Stimulated activated naive CD8-positive, alpha-beta T cell treated with anti-CD3 and anti-CD28 coated beads, Interleukin-15, Interleukin-2, amounts not matched to agents 100 ng/mL and 50 ng/mL, for 24 hours (primary cell): ENCODE measurements around the gene INKA2.
A peak's percentile ranks its signal among the peaks of the same experiment; 100 is the strongest.
"Not testable (repeated sequence)": the region's sequence is repeated elsewhere in the genome, so short reads cannot be mapped to it uniquely, and the experiment has no call there.

Experiments used
- H3K27ac Mint-ChIP-seq: one replicate; pipeline ENCODE4 v1.8.0; 2021; ENCODE audit warnings: mild to moderate bottlenecking, mixed read lengths
- H3K27me3 Mint-ChIP-seq: one replicate; pipeline ENCODE4 v1.8.0; 2021; ENCODE audit warnings: mixed read lengths
- H3K36me3 Mint-ChIP-seq: one replicate; pipeline ENCODE4 v1.8.0; 2021; ENCODE audit warnings: low read depth, mixed read lengths
- H3K4me1 Mint-ChIP-seq: one replicate; pipeline ENCODE4 v1.8.0; 2021; ENCODE audit warnings: low read depth, mixed read lengths
- H3K4me3 Mint-ChIP-seq: one replicate; pipeline ENCODE4 v1.8.0; 2021; ENCODE audit warnings: mild to moderate bottlenecking, mixed read lengths
- H3K9me3 Mint-ChIP-seq: one replicate; pipeline ENCODE4 v1.8.0; 2021; ENCODE audit warnings: mixed read lengths

INKA2 gene

DNA sequence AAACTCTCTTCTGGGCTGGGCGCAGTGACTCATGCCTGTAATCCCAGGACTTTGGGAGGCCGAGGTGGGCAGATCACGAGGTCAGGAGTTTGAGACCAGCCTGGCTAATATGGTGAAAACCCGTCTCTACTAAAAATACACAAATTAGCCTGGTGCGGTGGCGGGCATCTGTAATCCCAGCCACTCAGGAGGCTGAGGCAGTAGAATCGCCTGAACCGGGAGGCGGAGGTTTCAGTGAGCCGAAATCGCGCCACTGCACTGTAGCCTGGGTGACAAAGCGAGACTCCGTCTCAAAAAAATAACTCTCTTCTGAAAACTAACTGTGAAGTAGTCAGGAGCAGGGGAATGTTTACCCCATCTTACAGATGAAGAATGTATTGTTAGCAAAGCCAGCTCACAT lies 3.1 kb upstream of the INKA2 start:
- Mint-ChIP-seq H3K4me1 (peaks cover 18% of the 10 kb centered on the region), H3K27me3 (peaks cover 40% of the 10 kb centered on the region)
- H3K4me3 Mint-ChIP-seq, H3K27ac Mint-ChIP-seq, H3K9me3 Mint-ChIP-seq, H3K36me3 Mint-ChIP-seq: not testable (repeated sequence)

DNA sequence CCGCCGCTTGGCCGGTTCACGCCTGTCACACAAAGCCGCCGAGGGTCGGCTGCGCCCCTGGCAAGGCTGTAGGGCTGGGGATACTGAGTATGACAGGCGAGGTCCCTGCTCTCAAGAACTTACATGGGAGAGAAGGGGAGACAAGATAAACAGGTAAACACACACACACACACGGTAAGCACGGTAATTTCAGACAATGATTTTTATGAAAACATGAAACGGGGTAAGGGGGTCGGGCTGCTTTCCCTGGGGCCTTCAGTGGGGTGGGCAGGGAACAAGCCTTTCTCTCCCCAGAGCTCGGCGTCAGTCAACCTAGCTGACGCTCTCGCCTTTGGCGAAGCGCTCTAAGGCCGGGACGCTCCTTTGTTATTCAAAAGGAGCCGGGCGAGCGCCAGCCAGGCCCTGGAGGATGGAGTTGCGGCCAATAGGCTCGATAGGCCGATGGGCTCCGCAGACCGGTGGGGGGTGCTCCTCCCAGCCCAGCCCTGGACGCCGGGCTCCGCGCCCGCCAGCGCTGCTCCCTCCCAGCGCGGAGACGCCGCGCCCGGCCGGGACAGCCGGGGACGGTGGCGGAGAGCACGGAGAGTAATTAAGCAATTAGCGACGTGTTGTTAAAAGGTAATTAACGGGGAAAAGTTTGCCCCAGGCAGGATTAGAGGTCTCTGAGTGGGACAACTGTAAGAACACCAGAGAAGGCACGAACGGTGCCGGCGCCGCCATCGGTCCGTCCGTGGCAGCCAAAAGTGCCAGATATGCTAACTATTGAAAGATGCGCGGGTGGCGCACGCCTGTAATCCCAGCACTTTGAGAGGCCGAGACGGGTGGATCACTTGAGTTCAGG lies 950 bp upstream of the INKA2 start:
- no peak overlapping the region for H3K27ac Mint-ChIP-seq
- H3K4me3 Mint-ChIP-seq: peak overlapping the region; percentile 92
- H3K9me3 Mint-ChIP-seq: no peaks in the 10 kb centered on the region
- H3K36me3 Mint-ChIP-seq: no peaks in the 10 kb centered on the region
- peaks cover 18% of the 10 kb centered on the region for H3K4me1 Mint-ChIP-seq
- peaks cover 43% of the 10 kb centered on the region for H3K27me3 Mint-ChIP-seq

DNA sequence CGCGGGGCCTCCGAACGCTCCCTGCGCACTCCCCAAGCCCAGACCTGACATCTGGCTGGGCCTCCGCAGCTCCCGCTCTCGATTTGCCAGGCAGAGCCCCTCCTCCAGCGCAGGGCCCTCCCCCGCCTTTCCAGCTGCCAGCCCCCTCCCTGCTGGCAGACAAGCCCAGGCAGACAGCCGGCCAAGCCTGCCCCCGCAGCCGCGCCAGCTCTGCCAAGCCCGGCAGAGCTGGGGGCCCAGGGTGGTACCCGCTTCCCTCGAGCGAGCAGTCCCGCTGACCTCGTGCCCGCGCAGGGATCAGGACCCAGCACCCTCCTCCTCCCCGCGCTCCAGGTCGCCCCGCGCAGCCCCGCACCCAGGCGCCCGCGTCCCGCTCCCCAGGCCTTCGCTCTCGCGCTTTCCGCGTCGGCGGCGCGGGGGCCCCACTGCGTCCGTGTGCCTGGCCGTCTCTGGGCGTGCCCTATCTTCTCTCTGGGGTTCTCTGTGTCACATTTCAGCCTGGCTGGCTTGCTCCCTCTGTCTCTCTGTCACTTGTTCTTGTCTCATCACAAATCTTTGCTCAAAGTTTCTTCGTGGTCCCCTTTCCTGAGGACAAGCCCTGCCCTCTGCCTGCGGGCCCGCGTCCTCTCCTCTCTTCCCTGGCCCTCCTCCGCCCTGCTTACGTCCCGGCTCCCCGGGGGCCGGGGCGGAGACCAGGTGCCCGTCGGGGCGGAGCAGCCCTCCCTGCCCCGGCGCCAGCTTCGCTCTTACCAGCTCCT lies 580 bp downstream of the INKA2 start:
- H3K27ac Mint-ChIP-seq: peak overlapping the region; percentile 88
- peaks cover 18% of the 10 kb centered on the region for H3K4me1 Mint-ChIP-seq
- peaks cover 43% of the 10 kb centered on the region for H3K27me3 Mint-ChIP-seq
- peak overlapping the region; percentile 92 for H3K4me3 Mint-ChIP-seq
- H3K36me3 Mint-ChIP-seq: no peaks in the 10 kb centered on the region
- H3K9me3 Mint-ChIP-seq: no peaks in the 10 kb centered on the region

DNA sequence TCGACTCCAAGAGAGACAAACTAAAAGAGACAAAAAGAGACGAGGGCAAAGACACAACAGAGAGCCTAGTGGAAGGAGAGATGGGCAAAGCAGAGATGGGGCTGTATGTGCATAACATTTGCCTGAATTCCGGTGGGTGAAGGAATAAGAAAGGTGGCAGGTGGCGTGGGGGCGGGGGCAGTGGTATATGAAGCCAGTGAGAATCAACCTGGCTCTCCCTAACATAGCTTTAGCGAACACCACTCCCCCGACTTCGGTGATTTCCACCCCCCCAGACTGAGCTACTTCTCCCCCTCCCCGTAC lies 1.1 kb downstream of the INKA2 start:
- H3K36me3 Mint-ChIP-seq: no peaks in the 10 kb centered on the region
- peak overlapping the region; percentile 69 for H3K4me3 Mint-ChIP-seq
- H3K27ac Mint-ChIP-seq: no peak overlapping the region
- H3K4me1 Mint-ChIP-seq: peaks cover 18% of the 10 kb centered on the region
- H3K27me3 Mint-ChIP-seq: peaks cover 42% of the 10 kb centered on the region
- no peaks in the 10 kb centered on the region for H3K9me3 Mint-ChIP-seq

DNA sequence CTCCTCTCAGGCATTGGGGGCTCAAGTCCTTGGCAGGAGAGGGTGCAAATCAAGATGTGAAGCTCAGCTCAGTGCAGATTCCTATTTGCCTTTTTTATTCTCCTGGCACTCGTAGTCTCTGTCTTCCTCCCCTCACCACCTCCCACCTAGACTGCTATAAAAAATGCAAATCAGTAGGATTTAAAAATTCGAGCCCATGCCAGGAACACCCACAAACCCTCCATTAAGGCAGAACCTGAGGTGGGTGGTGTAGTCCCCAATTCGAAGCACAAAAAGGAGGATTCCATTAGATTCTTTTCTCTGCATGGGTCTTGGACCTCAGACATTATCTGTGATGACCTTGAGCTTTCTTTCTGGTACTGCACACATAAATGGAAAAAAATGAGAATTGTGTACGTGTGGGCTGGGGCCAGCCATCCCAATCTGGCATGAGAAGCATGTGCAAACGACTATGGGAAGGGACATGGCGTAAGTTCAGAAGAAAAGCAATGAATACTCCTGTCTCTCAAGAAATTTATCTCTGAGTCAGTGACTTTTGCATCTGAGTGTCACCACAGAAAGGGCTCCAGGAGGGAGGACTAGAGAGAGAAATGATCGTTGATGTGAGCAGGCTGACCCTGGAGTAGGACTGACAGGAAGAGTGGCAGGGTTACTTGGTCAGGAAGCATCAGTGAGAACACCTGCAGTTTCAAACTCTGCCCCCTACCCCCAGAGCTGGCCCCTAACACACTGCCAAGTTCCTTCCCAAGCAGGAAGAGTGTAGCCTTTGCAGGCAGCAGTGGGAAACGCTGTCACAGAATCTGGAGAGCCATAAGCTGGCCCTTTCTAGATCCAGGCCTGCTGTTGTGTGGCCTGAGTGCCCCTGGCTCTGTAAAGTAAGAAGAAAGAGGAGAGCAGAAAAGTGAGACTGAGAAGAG lies 1.7 kb downstream of the INKA2 start:
- Mint-ChIP-seq H3K4me3 (peak overlapping the region; percentile 69), H3K36me3 (no peaks in the 10 kb centered on the region), H3K9me3 (no peaks in the 10 kb centered on the region), H3K4me1 (peaks cover 18% of the 10 kb centered on the region), H3K27ac (no peak overlapping the region), H3K27me3 (peaks cover 36% of the 10 kb centered on the region)

DNA sequence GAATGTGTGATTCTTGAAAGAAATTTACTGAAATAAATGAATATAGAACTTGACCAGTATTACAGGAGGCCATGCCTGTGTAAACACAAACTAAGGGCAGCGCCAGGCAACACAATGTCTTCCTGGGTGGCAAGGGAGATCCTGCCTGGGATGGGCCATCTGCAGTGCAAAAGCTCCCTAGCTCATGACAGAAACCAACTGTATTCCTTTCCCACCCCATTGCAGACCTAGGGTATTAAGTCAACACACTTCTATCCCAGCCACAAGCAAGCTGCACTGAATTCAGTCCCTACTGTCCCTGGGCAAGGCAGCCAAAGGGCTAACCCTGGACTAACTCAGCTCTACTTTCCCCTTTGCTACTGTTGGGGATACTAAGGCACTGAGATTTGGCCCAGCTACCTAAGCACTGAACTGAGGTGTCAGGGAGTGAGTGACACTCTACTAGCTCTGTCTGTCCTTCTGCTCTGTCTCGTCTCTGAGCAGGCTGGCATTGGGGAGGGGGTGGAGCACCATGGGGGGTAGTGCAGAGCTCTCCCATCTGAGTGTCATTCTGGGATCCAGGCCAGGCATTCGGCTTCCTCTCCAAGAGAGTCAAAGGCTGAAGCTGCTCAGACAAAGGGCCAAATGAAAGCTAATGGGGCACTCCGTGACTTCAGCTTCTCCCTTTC lies 2.5 kb downstream of the INKA2 start:
- Mint-ChIP-seq H3K27me3 (peaks cover 31% of the 10 kb centered on the region), H3K27ac (no peak overlapping the region), H3K4me3 (no peak overlapping the region), H3K4me1 (peaks cover 18% of the 10 kb centered on the region), H3K9me3 (no peaks in the 10 kb centered on the region), H3K36me3 (no peaks in the 10 kb centered on the region)

DNA sequence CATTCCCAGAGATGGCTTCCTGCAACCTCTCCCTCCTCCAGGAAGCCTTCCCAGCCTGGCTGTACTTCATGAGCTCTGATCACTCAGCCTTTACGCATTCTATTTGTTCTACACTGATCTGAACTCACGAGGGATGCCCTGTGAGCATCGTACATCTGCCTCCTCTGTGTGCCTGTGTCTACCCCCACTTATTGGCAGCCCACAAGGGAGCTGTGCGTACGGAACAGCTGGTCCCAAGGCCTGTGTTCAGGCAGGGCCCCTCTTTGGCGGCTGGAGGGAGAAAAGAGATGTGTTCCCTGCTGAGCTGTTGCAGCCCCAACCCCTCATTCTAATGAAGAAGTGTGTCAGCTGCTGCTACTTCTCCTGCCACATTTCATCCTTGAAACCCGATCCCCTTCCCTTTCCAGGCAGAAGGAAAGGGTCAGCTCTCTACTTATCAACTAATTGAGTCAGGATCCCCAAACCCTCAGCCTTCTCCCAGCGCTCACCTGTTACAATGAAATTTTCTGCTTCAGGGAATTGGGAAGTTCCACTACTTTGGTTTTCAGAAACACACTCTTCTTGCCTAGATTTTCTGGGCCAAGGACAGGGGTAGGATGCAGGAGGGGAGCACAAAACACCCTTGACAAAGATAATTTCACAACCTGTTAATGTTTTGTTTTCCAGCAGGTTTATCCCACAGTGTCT lies 3.2 kb downstream of the INKA2 start:
- H3K27me3 Mint-ChIP-seq: peaks cover 24% of the 10 kb centered on the region
- H3K4me3 Mint-ChIP-seq: no peak overlapping the region
- H3K9me3 Mint-ChIP-seq: no peaks in the 10 kb centered on the region
- no peak overlapping the region for H3K27ac Mint-ChIP-seq
- H3K4me1 Mint-ChIP-seq: peaks cover 18% of the 10 kb centered on the region
- no peaks in the 10 kb centered on the region for H3K36me3 Mint-ChIP-seq

DNA sequence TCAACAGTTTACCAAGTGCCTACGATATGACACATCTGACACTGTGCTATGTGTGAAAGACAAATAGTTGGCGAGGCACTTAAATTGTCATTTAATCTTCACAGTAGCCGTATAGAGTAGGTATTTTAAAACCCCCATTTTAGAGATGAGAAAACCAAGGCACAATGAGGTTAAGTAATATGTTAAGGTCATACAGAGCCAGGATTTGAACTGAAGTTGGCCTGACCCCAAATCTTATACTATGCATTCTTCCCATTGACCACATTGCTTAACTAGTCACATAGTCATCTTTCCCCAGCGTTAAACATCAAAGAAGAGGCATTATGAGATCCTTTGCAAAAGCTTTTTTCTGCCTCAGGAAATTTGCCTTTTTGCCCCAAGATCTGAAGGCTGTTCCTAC lies 3.9 kb downstream of the INKA2 start:
- Mint-ChIP-seq H3K4me3 (no peak overlapping the region), H3K9me3 (no peaks in the 10 kb centered on the region), H3K27ac (no peak overlapping the region), H3K36me3 (no peaks in the 10 kb centered on the region), H3K4me1 (peaks cover 18% of the 10 kb centered on the region), H3K27me3 (peaks cover 17% of the 10 kb centered on the region)

DNA sequence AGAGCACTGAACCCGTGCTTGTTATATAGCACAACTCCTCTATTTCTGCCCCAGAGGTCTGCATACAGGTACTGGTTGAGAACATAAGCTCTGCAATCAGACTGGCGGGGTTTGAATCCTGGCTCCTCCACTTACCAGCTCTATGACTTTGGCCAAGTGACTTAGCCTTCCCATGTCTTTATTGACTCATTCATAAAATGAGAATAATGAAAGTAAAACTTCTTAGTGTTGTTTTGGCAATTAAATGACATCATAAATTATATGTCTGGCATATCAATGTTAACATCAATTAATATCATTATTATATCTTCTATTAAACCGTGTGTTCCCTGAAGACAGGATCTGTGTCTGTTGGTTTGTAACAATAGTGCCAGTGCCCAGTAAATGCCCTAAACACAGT lies 4.3 kb downstream of the INKA2 start:
- Mint-ChIP-seq H3K27me3 (peaks cover 15% of the 10 kb centered on the region), H3K9me3 (no peaks in the 10 kb centered on the region), H3K4me3 (no peak overlapping the region), H3K4me1 (peaks cover 16% of the 10 kb centered on the region), H3K27ac (no peak overlapping the region), H3K36me3 (no peaks in the 10 kb centered on the region)

DNA sequence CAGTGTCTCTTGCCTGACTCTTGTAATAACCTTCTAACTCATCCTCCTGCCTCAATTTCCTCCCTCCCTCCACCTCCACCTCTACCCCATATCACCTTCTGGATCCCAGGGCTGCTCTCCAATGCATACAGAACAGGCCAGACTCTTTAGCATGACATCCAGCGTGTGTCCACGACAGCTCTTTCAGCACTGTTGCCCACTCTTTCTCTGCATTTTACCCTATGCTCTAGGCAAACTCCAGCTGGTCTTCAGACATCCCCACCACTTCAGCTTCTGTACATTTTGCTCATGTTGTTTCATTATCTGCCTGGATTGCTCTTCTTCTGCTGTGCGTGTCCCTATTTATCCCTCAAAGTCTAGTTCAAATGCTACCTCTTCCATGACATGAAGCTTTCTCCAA lies 4.8 kb downstream of the INKA2 start:
- H3K4me1 Mint-ChIP-seq: peaks cover 13% of the 10 kb centered on the region
- H3K27me3 Mint-ChIP-seq: peaks cover 13% of the 10 kb centered on the region
- no peak overlapping the region for H3K27ac Mint-ChIP-seq
- no peak overlapping the region for H3K4me3 Mint-ChIP-seq
- H3K9me3 Mint-ChIP-seq: no peaks in the 10 kb centered on the region
- H3K36me3 Mint-ChIP-seq: no peaks in the 10 kb centered on the region

DNA sequence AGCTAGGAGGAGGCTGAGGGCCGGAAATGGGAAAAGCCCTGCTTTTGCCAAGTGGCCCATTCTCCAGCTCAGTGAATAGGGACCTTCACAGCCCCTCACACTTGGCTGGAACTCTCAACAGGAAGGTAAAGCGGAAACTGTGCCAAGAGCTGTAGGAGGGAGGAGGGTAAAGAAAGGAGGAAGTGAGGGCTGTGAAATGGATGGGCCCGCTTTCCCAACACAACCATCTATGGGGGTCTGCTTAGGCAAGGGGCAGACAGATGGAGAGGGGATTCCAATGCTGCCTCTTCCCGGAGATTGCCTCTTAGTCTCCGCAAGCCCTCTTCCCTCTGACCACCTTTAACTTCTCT lies 5.2 kb downstream of the INKA2 start:
- Mint-ChIP-seq H3K27ac (no peak overlapping the region), H3K9me3 (no peaks in the 10 kb centered on the region), H3K4me1 (peaks cover 13% of the 10 kb centered on the region), H3K36me3 (no peaks in the 10 kb centered on the region), H3K4me3 (no peak overlapping the region), H3K27me3 (peaks cover 13% of the 10 kb centered on the region)

DNA sequence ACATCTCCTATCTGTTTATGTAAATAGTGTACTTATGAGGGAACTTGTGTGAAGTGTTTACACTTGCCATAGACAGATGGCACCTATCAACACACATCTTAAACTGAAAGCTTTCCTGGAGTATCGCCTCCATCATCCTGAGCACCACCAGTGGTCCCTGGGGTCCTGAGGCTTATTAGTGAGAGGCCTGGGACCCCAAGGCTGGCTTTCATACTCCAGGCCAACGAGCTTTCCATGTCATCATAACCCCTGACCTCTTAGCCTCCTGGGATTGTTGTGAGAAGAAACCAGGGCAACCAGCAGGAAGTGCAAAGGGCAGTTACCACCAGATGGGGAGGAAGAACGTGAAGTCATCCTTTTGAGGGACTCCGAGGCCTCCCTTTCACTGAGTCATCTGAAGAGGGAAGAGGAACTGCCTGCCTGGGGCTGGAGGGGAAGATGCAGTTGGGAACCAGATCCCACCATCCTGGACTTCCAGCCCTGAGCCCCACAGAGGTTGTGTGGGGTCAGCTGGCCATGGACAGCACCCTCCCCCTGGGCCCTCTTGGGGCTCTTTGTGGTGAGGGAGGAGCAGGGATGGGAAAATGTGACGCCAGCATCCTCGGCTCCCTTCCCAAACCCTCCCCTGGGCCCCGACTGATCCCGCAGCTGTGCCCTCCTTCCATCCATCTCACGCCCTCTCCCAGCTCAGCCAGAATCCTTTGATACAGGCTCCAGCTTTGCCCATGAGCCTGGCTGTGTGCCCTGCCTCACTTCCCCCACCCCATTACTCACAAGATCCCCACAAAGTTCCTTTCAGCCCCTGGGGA lies 5.8 kb downstream of the INKA2 start:
- H3K27ac Mint-ChIP-seq: no peak overlapping the region
- H3K27me3 Mint-ChIP-seq: peaks cover 13% of the 10 kb centered on the region
- no peak overlapping the region for H3K4me3 Mint-ChIP-seq
- H3K4me1 Mint-ChIP-seq: peaks cover 9% of the 10 kb centered on the region
- H3K9me3 Mint-ChIP-seq: no peaks in the 10 kb centered on the region
- no peaks in the 10 kb centered on the region for H3K36me3 Mint-ChIP-seq

DNA sequence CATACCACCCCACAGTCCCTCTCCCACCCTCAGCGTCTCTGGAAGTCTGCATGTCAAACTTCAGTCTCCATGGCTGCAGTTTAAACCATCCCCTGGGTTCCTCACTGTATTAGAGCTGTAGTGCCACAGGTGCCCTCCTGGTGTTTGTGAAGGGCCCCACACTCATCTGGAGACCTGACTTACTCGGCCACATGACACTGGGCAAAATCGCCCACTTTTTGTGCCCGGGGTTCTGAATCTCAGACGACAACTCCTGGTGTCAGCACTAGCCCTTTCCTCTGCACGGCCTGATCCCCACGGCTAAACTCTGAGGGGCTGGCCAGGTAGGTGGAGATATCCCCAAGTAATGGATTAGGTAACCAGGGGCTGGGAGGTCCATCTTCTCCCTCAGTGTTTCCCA lies 6.5 kb downstream of the INKA2 start:
- Mint-ChIP-seq H3K4me3 (no peak overlapping the region), H3K27me3 (peaks cover 8% of the 10 kb centered on the region), H3K36me3 (no peaks in the 10 kb centered on the region), H3K27ac (no peak overlapping the region), H3K9me3 (no peaks in the 10 kb centered on the region), H3K4me1 (peaks cover 4% of the 10 kb centered on the region)
